Measurements from ENCODE around the gene TPRG1.

- no peak for TF ChIP-seq ZNF274 (IDR thresholded peaks at IDR 0.05; ENCODE audit: low read depth, low read length)
- TF ChIP-seq YY1 (IDR thresholded peaks at IDR 0.05; ENCODE audit: insufficient read depth, insufficient read length), result no peak
These were observed 197.9 kb downstream of the TPRG1 start for GRCh38 chr3:189369636-189370035.

Data from NT2/D1 (cell line).